Measurements from ENCODE around the gene MUL1. TPM values are rescaled to one million over a fixed set of nuclear protein-coding genes. Genes with fewer than 3 reads are reported as not detected.

The MUL1 gene
- total RNA-seq, 5 donors from 2014 or later (not counting 1 experiment from before 2014, with no cell fraction given): 18.0 to 21.4 (median 20.8) TPM

DNA sequence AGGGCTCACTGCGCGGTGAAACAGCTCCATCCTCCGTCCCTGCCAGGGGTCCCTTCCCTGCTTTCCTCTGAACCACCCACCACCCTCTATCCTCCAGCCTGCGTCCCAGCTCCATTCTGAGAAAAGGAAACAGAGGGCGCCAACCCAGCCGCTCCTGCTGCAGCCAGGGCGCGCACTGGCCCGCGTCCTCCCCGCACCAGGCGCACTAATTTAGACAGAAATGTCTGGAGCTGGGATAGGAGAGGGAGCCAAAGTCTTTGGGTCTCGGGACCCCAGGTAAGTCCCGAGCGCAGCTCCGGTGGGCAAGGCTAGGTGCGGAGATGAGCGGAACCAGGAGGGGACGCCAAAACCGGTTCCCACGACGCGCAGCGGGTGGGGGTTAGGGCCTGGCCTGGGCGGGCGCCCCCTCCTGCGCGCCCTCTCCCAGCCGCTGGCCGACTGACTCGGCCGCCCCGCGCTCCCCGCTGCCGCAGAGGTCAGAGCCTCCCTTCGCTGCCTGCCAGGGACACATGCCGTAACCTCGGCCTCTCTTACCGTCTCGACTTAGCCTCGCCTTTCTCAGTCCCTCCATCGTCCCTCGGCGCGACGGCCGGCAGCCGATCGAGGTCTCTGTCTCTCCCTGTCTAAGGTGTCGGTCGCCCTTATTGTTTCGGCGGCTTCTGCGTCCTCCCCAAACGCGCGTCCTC, 24.0 kb downstream of the MUL1 start:
- no peak overlapping the region for H3K27ac Mint-ChIP-seq
- peaks cover 15 to 22% (median 19%) of the 10 kb centered on the region in 3 donors for H3K4me1 Mint-ChIP-seq
- H3K4me3 Mint-ChIP-seq: peak overlapping the region; percentile 79 to 84 (median 84)
- POLR2A ChIA-PET: interaction anchor here in 1 of 2 donors (0.6 kb wide), 1 partner anchor 17 kb away, joined by 3 read pairs; no protein-coding TSS in a partner anchor
- no peaks in the 10 kb centered on the region for H3K9me3 Mint-ChIP-seq
- 5% methylated on average over 53 of the region's 58 CpGs for WGBS (ENCODE audit: insufficient coverage)
- no peaks in the 10 kb centered on the region for H3K9me3 ChIP-seq
- H3K36me3 ChIP-seq (ENCODE audit: control insufficient read depth in 2 of 2, extremely low read depth in 1 of 2, insufficient read depth in 1 of 2, low read length in 1 of 2): no peaks in the 10 kb centered on the region
- H3K27me3 Mint-ChIP-seq: peaks cover 58 to 63% of the 10 kb centered on the region in 2 donors
- peak overlapping the region in 1 of 2 donors; percentile 50 for H3K4me3 ChIP-seq (ENCODE audit: control insufficient read depth in 1 of 2, extremely low read depth in 1 of 2, low read length in 1 of 2)
- H3K27ac ChIP-seq (ENCODE audit: low read length): no peak overlapping the region
- CTCF ChIA-PET: interaction anchor here in 1 of 2 donors (0.6 to 0.9 kb wide), 2 partner anchors 29 to 150 kb away, joined by 3 to 5 read pairs; no protein-coding TSS in a partner anchor
- DNase-seq (peak in 2 of 35 experiments; percentile 11 to 17), ATAC-seq (replicated peaks in 1 of 4) (no peak)
- peaks cover 26 to 67% of the 10 kb centered on the region in 2 experiments for H3K27me3 ChIP-seq (replicated peaks in 1 of 2; ENCODE audit: control insufficient read depth in 2 of 2, extremely low read depth in 1 of 2, insufficient read depth in 2 of 2, low read length in 1 of 2)
- H3K36me3 Mint-ChIP-seq: no peaks in the 10 kb centered on the region
- peaks cover 0 to 29% of the 10 kb centered on the region in 2 experiments for H3K4me1 ChIP-seq (ENCODE audit: control insufficient read depth in 1 of 2, extremely low read depth in 1 of 2, insufficient read depth in 2 of 2, low read length in 2 of 2)

DNA sequence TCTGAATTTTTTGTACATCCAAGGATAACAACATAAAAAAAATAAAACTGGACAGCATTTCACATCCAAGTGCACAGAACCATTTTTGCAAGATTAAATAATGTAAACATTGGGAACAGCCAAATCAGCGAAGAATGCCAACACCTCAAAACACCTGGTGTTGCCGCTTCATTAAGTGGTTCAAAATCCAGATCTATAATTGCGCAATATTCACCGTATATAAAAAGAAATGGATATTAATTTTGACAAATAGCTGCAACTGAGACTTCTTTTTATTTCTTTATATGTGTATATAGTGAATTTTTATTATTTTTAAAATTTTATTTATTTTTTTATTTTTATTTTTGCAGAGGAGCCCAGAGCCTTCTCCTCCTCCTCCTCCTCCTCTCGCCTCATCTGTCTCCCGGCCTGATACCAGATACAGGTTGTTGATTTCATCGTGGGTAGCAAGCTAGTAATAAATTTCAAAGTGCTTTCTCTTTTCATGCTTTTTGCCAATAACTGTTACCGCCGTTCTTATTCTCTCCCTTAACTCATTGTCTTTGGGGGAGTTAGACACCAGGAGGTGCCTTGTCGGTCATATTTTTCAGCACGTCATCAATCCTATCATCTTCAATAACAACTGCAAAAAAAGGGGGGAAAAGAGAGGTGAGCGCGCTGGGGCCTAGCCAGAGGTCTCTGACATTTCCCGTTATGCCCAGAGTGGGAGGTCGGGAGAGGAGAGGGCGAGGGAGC, 24.7 kb downstream of the MUL1 start:
- Mint-ChIP-seq H3K9me3 (no peaks in the 10 kb centered on the region), H3K27ac (peak overlapping the region in 1 of 2 donors; percentile 55), H3K27me3 (peaks cover 62 to 68% of the 10 kb centered on the region in 2 donors), H3K4me3 (peak overlapping the region; percentile 49 to 84 (median 57)), H3K36me3 (no peaks in the 10 kb centered on the region), H3K4me1 (peaks cover 15 to 22% (median 19%) of the 10 kb centered on the region in 3 donors)
- no peak overlapping the region for H3K27ac ChIP-seq (ENCODE audit: low read length)
- H3K36me3 ChIP-seq (ENCODE audit: control insufficient read depth in 2 of 2, extremely low read depth in 1 of 2, insufficient read depth in 1 of 2, low read length in 1 of 2): no peaks in the 10 kb centered on the region
- DNase-seq (no peak), ATAC-seq (replicated peaks in 1 of 4) (no peak)
- WGBS (ENCODE audit: insufficient coverage): 33% methylated on average over 2 of the region's 16 CpGs
- H3K4me1 ChIP-seq (ENCODE audit: control insufficient read depth in 1 of 2, extremely low read depth in 1 of 2, insufficient read depth in 2 of 2, low read length in 2 of 2): peaks cover 0 to 29% of the 10 kb centered on the region in 2 experiments
- H3K4me3 ChIP-seq (ENCODE audit: control insufficient read depth in 1 of 2, extremely low read depth in 1 of 2, low read length in 1 of 2): no peak overlapping the region
- no peaks in the 10 kb centered on the region for H3K9me3 ChIP-seq
- ChIA-PET POLR2A (interaction anchor here in 1 of 2 donors (0.6 kb wide), 1 partner anchor 17 kb away, joined by 3 read pairs; no protein-coding TSS in a partner anchor), CTCF (interaction anchor here in 1 of 2 donors (0.5 to 0.9 kb wide), 3 partner anchors 30 to 563 kb away, joined by 3 to 5 read pairs (median 3); no protein-coding TSS in a partner anchor)
- peaks cover 23 to 67% of the 10 kb centered on the region in 2 experiments for H3K27me3 ChIP-seq (replicated peaks in 1 of 2; ENCODE audit: control insufficient read depth in 2 of 2, extremely low read depth in 1 of 2, insufficient read depth in 2 of 2, low read length in 1 of 2)

GRCh38 chr1:20481643-20482498, 26.1 kb downstream of the MUL1 start:
- Histone ChIP-seq H3K4me3 (ENCODE audit: control insufficient read depth in 1 of 2, extremely low read depth in 1 of 2, low read length in 1 of 2) (no peak overlapping the region), H3K27me3 (replicated peaks in 1 of 2; ENCODE audit: control insufficient read depth in 2 of 2, extremely low read depth in 1 of 2, insufficient read depth in 2 of 2, low read length in 1 of 2) (peaks cover 20 to 68% of the 10 kb centered on the region in 2 experiments), H3K27ac (ENCODE audit: low read length) (no peak overlapping the region), H3K36me3 (ENCODE audit: control insufficient read depth in 2 of 2, extremely low read depth in 1 of 2, insufficient read depth in 1 of 2, low read length in 1 of 2) (no peaks in the 10 kb centered on the region), H3K4me1 (ENCODE audit: control insufficient read depth in 1 of 2, extremely low read depth in 1 of 2, insufficient read depth in 2 of 2, low read length in 2 of 2) (peaks cover 0 to 24% of the 10 kb centered on the region in 2 experiments), H3K9me3 (no peaks in the 10 kb centered on the region)
- 43% methylated on average over 6 of the region's 10 CpGs for WGBS (ENCODE audit: insufficient coverage)
- no peak for ATAC-seq (replicated peaks in 1 of 4)
- CTCF ChIA-PET: interaction anchor here in 1 of 2 donors (0.6 to 1.0 kb wide), 2 partner anchors 12 to 218 kb away, joined by 3 read pairs; no protein-coding TSS in a partner anchor
- Mint-ChIP-seq H3K9me3 (no peaks in the 10 kb centered on the region), H3K27me3 (peaks cover 66 to 69% of the 10 kb centered on the region in 2 donors), H3K27ac (peak overlapping the region in 1 of 2 donors; percentile 39), H3K4me3 (no peak overlapping the region), H3K36me3 (no peaks in the 10 kb centered on the region), H3K4me1 (peaks cover 11 to 17% (median 15%) of the 10 kb centered on the region in 3 donors)
- POLR2A ChIA-PET: no interaction called here
- no peak for DNase-seq

GRCh38 chr1:20480951-20481617, 26.9 kb downstream of the MUL1 start:
- Mint-ChIP-seq H3K4me1 (peaks cover 12 to 16% (median 15%) of the 10 kb centered on the region in 3 donors), H3K4me3 (no peak overlapping the region), H3K9me3 (no peaks in the 10 kb centered on the region), H3K36me3 (no peaks in the 10 kb centered on the region), H3K27me3 (peaks cover 72 to 74% of the 10 kb centered on the region in 2 donors), H3K27ac (peak overlapping the region in 1 of 2 donors; percentile 39)
- Histone ChIP-seq H3K27ac (ENCODE audit: low read length) (no peak overlapping the region), H3K4me1 (ENCODE audit: control insufficient read depth in 1 of 2, extremely low read depth in 1 of 2, insufficient read depth in 2 of 2, low read length in 2 of 2) (peaks cover 0 to 23% of the 10 kb centered on the region in 2 experiments), H3K36me3 (ENCODE audit: control insufficient read depth in 2 of 2, extremely low read depth in 1 of 2, insufficient read depth in 1 of 2, low read length in 1 of 2) (no peaks in the 10 kb centered on the region), H3K4me3 (ENCODE audit: control insufficient read depth in 1 of 2, extremely low read depth in 1 of 2, low read length in 1 of 2) (no peak overlapping the region), H3K9me3 (no peaks in the 10 kb centered on the region), H3K27me3 (replicated peaks in 1 of 2; ENCODE audit: control insufficient read depth in 2 of 2, extremely low read depth in 1 of 2, insufficient read depth in 2 of 2, low read length in 1 of 2) (peaks cover 21 to 69% of the 10 kb centered on the region in 2 experiments)
- ChIA-PET CTCF (interaction anchor here in 1 of 2 donors (0.6 to 1.0 kb wide), 2 partner anchors 13 to 218 kb away, joined by 3 read pairs; no protein-coding TSS in a partner anchor), POLR2A (no interaction called here)
- DNase-seq (no peak), ATAC-seq (replicated peaks in 1 of 4) (no peak)
- 43% methylated on average over 4 of the region's 7 CpGs for WGBS (ENCODE audit: insufficient coverage)

DNA sequence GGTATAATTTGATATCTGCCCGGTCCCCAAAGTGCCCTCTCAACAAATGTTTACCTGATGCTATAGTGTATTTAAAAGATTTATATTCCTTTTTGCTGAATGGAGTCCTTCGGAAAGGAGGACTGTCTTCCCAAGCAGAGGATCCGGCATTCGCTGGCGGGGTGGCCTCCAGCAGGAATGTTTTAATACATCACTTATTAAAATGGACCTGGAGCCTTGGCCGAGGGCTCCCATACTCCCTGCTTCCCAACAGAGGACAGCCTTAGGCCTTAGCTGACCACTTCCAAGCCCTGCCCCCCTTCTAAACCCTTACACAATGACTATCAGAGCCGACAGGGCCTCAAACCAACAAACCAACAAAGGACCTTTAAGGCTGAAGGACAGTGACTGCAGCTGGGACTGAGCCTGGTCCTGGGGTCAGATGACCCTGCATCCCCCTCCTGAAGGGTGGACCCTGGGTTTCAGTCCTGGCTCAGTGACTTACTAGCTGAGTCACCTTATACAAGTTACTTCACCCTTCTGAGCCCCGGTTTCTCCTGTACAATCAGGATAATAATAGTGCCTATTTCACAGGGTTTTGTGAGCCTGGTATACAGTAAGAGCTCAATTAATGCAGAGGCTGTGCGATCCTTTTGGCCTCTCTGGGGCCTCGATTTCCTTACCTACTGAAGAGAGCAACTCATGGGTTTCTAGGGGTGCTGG, 27.6 kb downstream of the MUL1 start:
- H3K9me3 Mint-ChIP-seq: no peaks in the 10 kb centered on the region
- Histone ChIP-seq H3K9me3 (no peaks in the 10 kb centered on the region), H3K36me3 (ENCODE audit: control insufficient read depth in 2 of 2, extremely low read depth in 1 of 2, insufficient read depth in 1 of 2, low read length in 1 of 2) (no peaks in the 10 kb centered on the region), H3K27me3 (replicated peaks in 1 of 2; ENCODE audit: control insufficient read depth in 2 of 2, extremely low read depth in 1 of 2, insufficient read depth in 2 of 2, low read length in 1 of 2) (peaks cover 19 to 73% of the 10 kb centered on the region in 2 experiments), H3K27ac (ENCODE audit: low read length) (no peak overlapping the region), H3K4me1 (ENCODE audit: control insufficient read depth in 1 of 2, extremely low read depth in 1 of 2, insufficient read depth in 2 of 2, low read length in 2 of 2) (peaks cover 0 to 24% of the 10 kb centered on the region in 2 experiments), H3K4me3 (ENCODE audit: control insufficient read depth in 1 of 2, extremely low read depth in 1 of 2, low read length in 1 of 2) (no peak overlapping the region)
- ChIA-PET CTCF (no interaction called here), POLR2A (no interaction called here)
- H3K4me3 Mint-ChIP-seq: no peak overlapping the region
- peaks cover 14 to 15% (median 14%) of the 10 kb centered on the region in 3 donors for H3K4me1 Mint-ChIP-seq
- no peaks in the 10 kb centered on the region for H3K36me3 Mint-ChIP-seq
- 84% methylated on average over 5 of the region's 10 CpGs for WGBS (ENCODE audit: insufficient coverage)
- peaks cover 76 to 78% of the 10 kb centered on the region in 2 donors for H3K27me3 Mint-ChIP-seq
- no peak overlapping the region for H3K27ac Mint-ChIP-seq
- DNase-seq (no peak), ATAC-seq (replicated peaks in 1 of 4) (no peak)
